ENCODE data around the gene BBS2. TPM values are rescaled to one million over a fixed set of nuclear protein-coding genes. Genes with fewer than 3 reads are reported as not detected.
A peak's percentile ranks its signal among the peaks of the same experiment; 100 is the strongest.

The BBS2 gene
- total RNA-seq = 10 to 100 TPM; 16.1 to 17.6 TPM

GRCh38 chr16:56519459-56520250 is at the start of gene BBS2:
Gene BBS2 (minus strand): TSS chr16:56520024. CDS start chr16:56519862, 162 bp downstream.
- ATAC-seq (peak; percentile 78), DNase-seq (peak; percentile 85)
- H3K36me3 Mint-ChIP-seq (ENCODE audit: low read depth) = no peaks in the 10 kb centered on the region
- no peaks in the 10 kb centered on the region for H3K27me3 Mint-ChIP-seq
- H3K9me3 Mint-ChIP-seq = no peaks in the 10 kb centered on the region
- TF ChIP-seq CTCF (IDR thresholded peaks at IDR 0.05) = no peak
- peak within 1 kb of the TSS; percentile 78 for H3K4me3 Mint-ChIP-seq
- H3K27ac Mint-ChIP-seq = peak within 1 kb of the TSS; percentile 49
- H3K4me1 Mint-ChIP-seq (ENCODE audit: low read depth) = peaks cover 36% of the 10 kb centered on the region
- ChIA-PET POLR2A (interaction anchor here (0.7 to 1.3 kb wide), 4 partner anchors 14 to 59 kb away, joined by 3 to 4 read pairs (median 3); no protein-coding TSS in a partner anchor), CTCF (interaction anchor here (3.1 kb wide), 1 partner anchor 183 kb away, joined by 9 read pairs; no protein-coding TSS in a partner anchor)
- intact Hi-C loops (cut with micrococcal nuclease) = no loop called here

DNA sequence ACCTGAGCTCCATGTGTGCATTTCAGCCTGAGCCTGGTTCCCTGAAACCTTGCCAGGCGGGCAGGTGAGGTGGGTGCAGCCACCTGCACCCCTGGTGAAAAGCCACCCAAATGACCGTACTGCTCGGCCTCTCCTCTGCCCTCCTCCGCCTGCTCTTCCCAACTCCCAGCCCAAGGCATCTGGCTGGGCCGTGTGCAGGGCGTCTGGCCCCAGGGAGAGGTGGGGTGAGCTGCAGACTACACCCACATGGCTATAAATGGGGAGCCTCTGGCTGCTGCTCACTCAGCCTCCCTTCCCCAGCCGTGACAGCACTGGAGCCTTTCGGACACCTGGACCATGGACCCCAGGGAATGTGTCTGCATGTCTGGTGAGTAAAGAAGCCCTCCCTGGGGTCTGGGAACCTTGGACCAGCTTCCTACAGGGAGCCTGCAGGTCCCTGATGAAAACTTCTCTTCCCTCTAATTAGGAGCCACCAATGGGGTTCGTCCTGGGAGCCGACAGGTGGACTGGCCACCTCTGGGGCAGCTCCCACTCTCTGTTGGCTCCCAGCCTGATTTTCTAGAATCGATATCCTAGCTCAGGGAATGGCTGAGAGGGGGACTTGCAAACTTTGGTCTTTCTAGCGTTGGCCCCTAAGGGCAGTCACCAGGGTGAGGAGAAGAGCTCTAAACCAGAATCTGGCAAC is 45.1 kb upstream of the BBS2 start, which contains the start of gene MT4:
MT4 (plus strand) TSS at position 281 of the 685 bp plus-strand sequence; CDS start at position 337, 56 bp downstream.
- intact Hi-C loops (cut with micrococcal nuclease) = no loop called here
- no peaks in the 10 kb centered on the region for H3K9me3 Mint-ChIP-seq
- ChIA-PET POLR2A (no interaction called here), CTCF (interaction anchor here (1.0 to 1.3 kb wide), 4 partner anchors 11 to 137 kb away, joined by 3 to 5 read pairs (median 4); no protein-coding TSS in a partner anchor)
- H3K4me3 Mint-ChIP-seq = no peak within 1 kb of the TSS
- H3K4me1 Mint-ChIP-seq (ENCODE audit: low read depth) = no peaks in the 10 kb centered on the region
- DNase-seq (no peak), ATAC-seq (no peak)
- H3K27ac Mint-ChIP-seq = no peak within 1 kb of the TSS
- H3K27me3 Mint-ChIP-seq = peaks cover 4% of the 10 kb centered on the region
- no peak for TF ChIP-seq CTCF (IDR thresholded peaks at IDR 0.05)
- no peaks in the 10 kb centered on the region for H3K36me3 Mint-ChIP-seq (ENCODE audit: low read depth)

GRCh38 chr16:56561126-56561525 is 41.3 kb upstream of the BBS2 start:
- intact Hi-C loops (cut with micrococcal nuclease) = no loop called here
- H3K4me3 Mint-ChIP-seq = no peak overlapping the region
- no peaks in the 10 kb centered on the region for H3K9me3 Mint-ChIP-seq
- ATAC-seq = no peak
- ChIA-PET CTCF (interaction anchor here (0.8 to 2.1 kb wide), 2 partner anchors 12 to 141 kb away, joined by 3 to 6 read pairs; no protein-coding TSS in a partner anchor), POLR2A (no interaction called here)
- TF ChIP-seq CTCF (IDR thresholded peaks at IDR 0.05) = no peak
- no peak for DNase-seq
- no peaks in the 10 kb centered on the region for H3K36me3 Mint-ChIP-seq (ENCODE audit: low read depth)
- peaks cover 3% of the 10 kb centered on the region for H3K27me3 Mint-ChIP-seq
- no peak overlapping the region for H3K27ac Mint-ChIP-seq
- no peaks in the 10 kb centered on the region for H3K4me1 Mint-ChIP-seq (ENCODE audit: low read depth)

DNA sequence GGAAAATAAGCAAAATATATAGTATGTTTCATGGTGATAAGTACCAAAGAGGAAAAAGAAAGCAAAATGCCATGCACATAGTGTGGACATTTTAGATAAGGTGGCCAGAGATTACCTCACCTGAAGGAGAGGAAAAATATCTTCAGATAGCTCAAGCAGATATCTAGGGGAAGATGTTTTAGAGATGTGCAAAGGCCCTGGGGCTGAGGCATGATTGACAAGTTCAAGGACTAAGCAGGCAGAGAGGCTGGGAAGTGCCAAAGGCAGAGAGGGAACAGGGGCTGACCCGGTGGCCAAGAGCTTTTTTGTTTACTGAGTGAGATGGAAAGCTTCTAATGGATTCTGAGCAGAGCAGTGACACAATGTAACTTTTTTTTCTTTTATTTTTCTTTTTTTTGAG is 40.6 kb upstream of the BBS2 start:
- Mint-ChIP-seq H3K27me3 (peaks cover 3% of the 10 kb centered on the region), H3K4me1 (ENCODE audit: low read depth) (no peaks in the 10 kb centered on the region), H3K27ac (no peak overlapping the region), H3K9me3 (no peaks in the 10 kb centered on the region), H3K4me3 (no peak overlapping the region), H3K36me3 (ENCODE audit: low read depth) (no peaks in the 10 kb centered on the region)
- intact Hi-C loops (cut with micrococcal nuclease) = no loop called here
- TF ChIP-seq CTCF (IDR thresholded peaks at IDR 0.05) = no peak
- CTCF ChIA-PET = interaction anchor here (0.8 to 2.1 kb wide), 2 partner anchors 11 to 142 kb away, joined by 3 to 6 read pairs; no protein-coding TSS in a partner anchor
- ATAC-seq (no peak), DNase-seq (no peak)
- POLR2A ChIA-PET = no interaction called here
